C4-2B (cell line): Measurements from ENCODE around the gene STING1.
A peak's percentile ranks its signal among the peaks of the same experiment; 100 is the strongest.
"Not testable (repeated sequence)": the region's sequence is repeated elsewhere in the genome, so short reads cannot be mapped to it uniquely, and the experiment has no call there.

Source experiments
- H3K27ac ChIP-seq: fragments of 450-650 bp; 2 replicates; pipeline ENCODE4 v1.5.1; 2017
- ZFX ChIP-seq: fragments of 450-650 bp; IDR thresholded peaks from 2 replicates; pipeline ENCODE4 v1.6.1; 2017
- TF ChIP-seq, protein P1 (sequence below): fragments of 450-650 bp; conservative IDR thresholded peaks from 2 replicates; pipeline ENCODE4 v1.5.1; 2017; ENCODE audit warnings: mild to moderate bottlenecking

Gene STING1

DNA sequence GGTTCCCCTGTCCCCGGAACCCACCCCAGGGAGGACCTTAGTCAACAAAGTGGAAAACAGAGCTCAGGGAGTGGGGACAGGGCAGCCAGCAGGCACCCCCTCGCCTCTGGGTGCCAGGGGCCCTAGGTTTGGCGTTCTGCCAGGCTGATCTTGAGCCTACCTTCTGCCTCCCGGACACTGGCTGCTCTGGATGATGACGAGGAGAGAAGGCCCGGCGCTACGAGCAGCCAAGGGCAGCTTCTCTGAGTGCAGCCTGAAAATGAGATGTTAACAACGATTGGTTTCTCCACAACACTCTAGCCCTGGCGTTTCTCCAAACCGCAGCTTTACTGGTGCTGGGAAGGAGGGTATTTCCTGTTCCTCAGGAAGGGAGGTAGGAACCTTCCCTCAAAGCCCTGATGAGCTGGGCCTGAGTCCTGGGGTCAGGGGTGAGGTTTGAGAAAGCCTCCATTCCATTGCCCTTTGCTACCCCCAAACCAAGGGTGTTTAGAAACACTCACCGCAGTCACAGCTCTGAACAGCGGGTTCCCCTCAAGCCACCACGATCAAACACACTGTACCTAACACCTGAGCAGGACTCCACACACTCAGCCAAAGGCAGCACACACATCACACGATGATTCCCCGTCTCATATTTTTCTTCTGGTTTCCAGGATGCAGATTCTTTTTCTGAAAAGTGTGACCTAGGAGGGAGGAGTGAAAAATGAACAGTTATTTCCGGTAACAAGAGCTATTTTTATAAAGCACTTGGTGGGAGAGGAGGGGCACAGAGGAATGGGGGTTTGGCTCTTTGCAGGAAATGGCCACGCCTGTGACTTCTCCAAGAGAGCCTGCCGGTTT is at the start of gene STING1:
Gene STING1 (minus strand): TSS at position 709 of the 840 bp plus-strand sequence. CDS start 1,054 bp downstream, outside the sequence.
- H3K27ac ChIP-seq: peak within 1 kb of the TSS; percentile 48
- TF ChIP-seq ZFX: no peak
- TF ChIP-seq, protein P1, sequence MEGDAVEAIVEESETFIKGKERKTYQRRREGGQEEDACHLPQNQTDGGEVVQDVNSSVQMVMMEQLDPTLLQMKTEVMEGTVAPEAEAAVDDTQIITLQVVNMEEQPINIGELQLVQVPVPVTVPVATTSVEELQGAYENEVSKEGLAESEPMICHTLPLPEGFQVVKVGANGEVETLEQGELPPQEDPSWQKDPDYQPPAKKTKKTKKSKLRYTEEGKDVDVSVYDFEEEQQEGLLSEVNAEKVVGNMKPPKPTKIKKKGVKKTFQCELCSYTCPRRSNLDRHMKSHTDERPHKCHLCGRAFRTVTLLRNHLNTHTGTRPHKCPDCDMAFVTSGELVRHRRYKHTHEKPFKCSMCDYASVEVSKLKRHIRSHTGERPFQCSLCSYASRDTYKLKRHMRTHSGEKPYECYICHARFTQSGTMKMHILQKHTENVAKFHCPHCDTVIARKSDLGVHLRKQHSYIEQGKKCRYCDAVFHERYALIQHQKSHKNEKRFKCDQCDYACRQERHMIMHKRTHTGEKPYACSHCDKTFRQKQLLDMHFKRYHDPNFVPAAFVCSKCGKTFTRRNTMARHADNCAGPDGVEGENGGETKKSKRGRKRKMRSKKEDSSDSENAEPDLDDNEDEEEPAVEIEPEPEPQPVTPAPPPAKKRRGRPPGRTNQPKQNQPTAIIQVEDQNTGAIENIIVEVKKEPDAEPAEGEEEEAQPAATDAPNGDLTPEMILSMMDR: no peak

GRCh38 chr5:139531772-139532169 is 49.2 kb upstream of the STING1 start:
- H3K27ac ChIP-seq: no peak overlapping the region
- TF ChIP-seq, protein P1: no peak
- TF ChIP-seq ZFX: no peak

- not testable (repeated sequence) for H3K27ac ChIP-seq
Observed at GRCh38 chr5:139530079-139530478, 47.5 kb upstream of the STING1 start.

DNA sequence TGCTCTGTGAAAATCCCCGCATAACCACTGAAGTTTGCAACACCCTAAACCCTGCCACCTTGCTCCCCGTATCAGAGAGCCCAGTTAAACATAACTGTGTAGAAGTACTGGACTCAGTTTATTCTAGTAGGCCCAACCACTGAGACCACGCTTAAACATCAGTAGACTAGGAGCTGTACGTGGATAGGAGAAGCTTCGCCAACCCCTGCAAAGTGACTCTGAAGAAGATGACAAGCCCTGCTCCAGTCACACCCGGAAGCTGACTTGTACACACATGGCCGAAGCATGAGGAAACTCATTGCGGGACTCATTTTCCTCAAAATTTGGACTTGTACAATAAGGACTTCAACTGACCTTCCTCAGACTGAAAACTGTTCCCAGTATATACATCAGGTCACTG is 46.1 kb upstream of the STING1 start:
- not testable (repeated sequence) for H3K27ac ChIP-seq

- H3K27ac ChIP-seq: not testable (repeated sequence)
Observed at GRCh38 chr5:139527896-139528467, 45.4 kb upstream of the STING1 start.

GRCh38 chr5:139527090-139527470 is 44.5 kb upstream of the STING1 start:
- not testable (repeated sequence) for H3K27ac ChIP-seq

GRCh38 chr5:139526309-139527089 is 43.9 kb upstream of the STING1 start:
- not testable (repeated sequence) for H3K27ac ChIP-seq

GRCh38 chr5:139525586-139526308 is 43.2 kb upstream of the STING1 start:
- H3K27ac ChIP-seq: not testable (repeated sequence)

DNA sequence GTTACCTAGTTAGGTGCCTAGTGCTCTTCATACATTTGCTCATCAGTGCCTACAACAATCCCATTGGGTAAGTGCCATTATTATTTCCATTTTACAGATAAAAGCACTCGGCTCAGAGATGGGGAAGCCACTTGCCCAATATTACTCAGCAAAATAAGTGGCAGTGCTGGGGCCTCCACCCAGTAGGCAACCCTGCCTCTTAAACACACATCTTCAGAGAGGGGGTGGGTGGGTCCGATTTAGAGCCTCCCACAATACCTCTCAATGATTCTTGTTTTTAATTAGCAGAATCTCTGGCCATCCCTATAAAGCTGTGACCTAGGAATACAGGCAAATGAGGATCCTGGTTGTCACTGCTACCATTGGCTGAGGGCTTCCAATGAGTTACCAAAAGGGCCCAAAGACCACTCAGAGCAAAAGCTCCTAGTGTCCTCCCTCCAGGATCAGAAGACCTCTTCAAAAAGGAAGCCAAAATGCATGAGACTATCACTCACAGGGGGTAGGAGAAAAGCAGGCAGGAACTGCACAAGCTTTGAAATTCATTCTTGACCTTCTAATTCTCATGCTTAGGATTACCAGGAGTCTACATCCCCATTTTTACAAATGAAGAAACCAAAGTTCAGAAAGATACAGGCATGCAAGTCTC is 42.5 kb upstream of the STING1 start:
- no peak for TF ChIP-seq ZFX
- TF ChIP-seq, protein P1: no peak
- no peak overlapping the region for H3K27ac ChIP-seq

- H3K27ac ChIP-seq: no peak overlapping the region
- TF ChIP-seq, protein P1: no peak
- no peak for TF ChIP-seq ZFX
Observed at GRCh38 chr5:139524446-139524845, 41.9 kb upstream of the STING1 start.
